B cell (primary cell): Measurements from ENCODE around the gene RPS5. TPM values are rescaled to one million over a fixed set of nuclear protein-coding genes. Genes with fewer than 3 reads are reported as not detected.

Experiments used
- ATAC-seq: fragments of 200-7000 bp; cut with Tn5 transposase; one replicate; pipeline ENCODE4 v1.10.0; 2021; ENCODE audit warnings: low read depth, mild to moderate bottlenecking, moderate number of reproducible peaks, moderate library complexity
- CTCF ChIA-PET: fragments of 350-600 bp; sonication (Branson Sonifier 250); formaldehyde crosslinking; loops from one replicate; lab custom pipeline; 2021; ENCODE audit warnings: antibody characterized with exemption, inconsistent platforms; lab: Charles Lee
- POLR2A ChIA-PET: fragments of 350-600 bp; sonication (Branson Sonifier 250); formaldehyde crosslinking; loops from one replicate; lab custom pipeline; 2021; ENCODE audit warnings: antibody characterized with exemption; lab: Charles Lee
- DNase-seq: peaks from one replicate; pipeline ENCODE4 v3.0.0; 2013
- H2AFZ ChIP-seq: 2 replicates; pipeline ENCODE4 v1.6.1; 2012; ENCODE audit warnings: mild to moderate bottlenecking, low read depth, low read length; ENCODE audit not compliant: insufficient read depth, poor library complexity, severe bottlenecking
- H3K27ac ChIP-seq, 2 donors: 1 replicate in 1 of 2; 2 replicates in 1 of 2; pipeline ENCODE4 v1.5.1; 2012 to 2013; ENCODE audit warnings: low read length in 2 of 2, mild to moderate bottlenecking in 2 of 2, moderate library complexity in 1 of 2
- H3K27me3 ChIP-seq, 4 experiments: fragments of 200-600 bp in 1 of 4; sonication (generic) in 1 of 4; replicated peaks in 1 of 4; 1 replicate in 2 of 4; 2 replicates in 2 of 4; pipeline versions ENCODE4 v1.6.1 to v1.7.0; 2013 to 2016; ENCODE audit warnings: low read length in 3 of 4, mild to moderate bottlenecking in 2 of 4, mixed read lengths in 1 of 4, moderate library complexity in 1 of 4; ENCODE audit not compliant: insufficient read depth in 4 of 4, control insufficient read depth in 3 of 4; ENCODE audit errors: control extremely low read depth in 1 of 4
- H3K36me3 ChIP-seq, 2 experiments: replicated peaks in 1 of 2; 1 replicate in 1 of 2; 2 replicates in 1 of 2; pipeline versions ENCODE4 v1.6.1 to v1.7.1; 2013; ENCODE audit warnings: low read length in 1 of 2; ENCODE audit not compliant: insufficient read depth in 2 of 2, control insufficient read depth in 1 of 2; ENCODE audit errors: control extremely low read depth in 1 of 2, extremely low read depth in 1 of 2
- H3K4me1 ChIP-seq, 2 donors: fragments of 200-600 bp in 1 of 2; sonication (generic) in 1 of 2; 1 replicate in 1 of 2; 2 replicates in 1 of 2; pipeline versions ENCODE4 v1.5.1 to v1.6.1; 2013 to 2017; ENCODE audit warnings: low read length in 2 of 2; ENCODE audit not compliant: control insufficient read depth in 2 of 2, insufficient read depth in 2 of 2
- H3K4me2 ChIP-seq: replicated peaks from 2 replicates; pipeline ENCODE3; 2012; ENCODE audit warnings: mild to moderate bottlenecking, low read depth, low read length; ENCODE audit not compliant: poor library complexity, severe bottlenecking
- H3K4me3 ChIP-seq, 5 experiments: fragments of 200-600 bp in 1 of 5; sonication (generic) in 1 of 5; 1 replicate in 3 of 5; 2 replicates in 2 of 5; pipeline versions ENCODE4 v1.5.1 to v1.7.0; 2011 to 2016; ENCODE audit warnings: low read length in 4 of 5, mild to moderate bottlenecking in 4 of 5, low read depth in 2 of 5, control low read depth in 1 of 5, moderate library complexity in 1 of 5; ENCODE audit not compliant: insufficient read depth in 1 of 5; ENCODE audit errors: control extremely low read depth in 1 of 5, extremely low read depth in 1 of 5
- H3K79me2 ChIP-seq: fragments of 200-600 bp; sonication (generic); one replicate; pipeline ENCODE4 v1.6.0; 2016; ENCODE audit warnings: low read length; ENCODE audit not compliant: control insufficient read depth, insufficient read depth
- H3K9ac ChIP-seq: fragments of 200-600 bp; sonication (generic); 2 replicates; pipeline ENCODE4 v1.6.1; 2017; ENCODE audit warnings: mild to moderate bottlenecking, low read length, moderate library complexity
- H3K9me3 ChIP-seq, 3 donors: one replicate each; pipeline versions ENCODE4 v1.6.1 to v1.7.1; 2013; ENCODE audit warnings: low read length in 2 of 3; ENCODE audit not compliant: control insufficient read depth in 2 of 3, insufficient read depth in 1 of 3; ENCODE audit errors: control extremely low read depth in 1 of 3
- H4K20me1 ChIP-seq: 2 replicates; pipeline ENCODE4 v1.6.0; 2012; ENCODE audit warnings: mild to moderate bottlenecking, low read length; ENCODE audit not compliant: insufficient read depth, control insufficient read depth, poor library complexity, severe bottlenecking
- H3K27ac Mint-ChIP-seq: one replicate; pipeline ENCODE4 v1.8.0; 2021; ENCODE audit warnings: mixed read lengths
- H3K27me3 Mint-ChIP-seq: one replicate; pipeline ENCODE4 v1.8.0; 2021; ENCODE audit warnings: mixed read lengths
- H3K4me1 Mint-ChIP-seq: one replicate; pipeline ENCODE4 v1.8.0; 2021; ENCODE audit warnings: mixed read lengths
- H3K4me3 Mint-ChIP-seq: one replicate; pipeline ENCODE4 v1.8.0; 2021; ENCODE audit warnings: mixed read lengths
- H3K9me3 Mint-ChIP-seq: one replicate; pipeline ENCODE4 v1.8.0; 2022; ENCODE audit warnings: mixed read lengths; ENCODE audit not compliant: insufficient read depth
- CTCF ChIP-seq: fragments of 200-600 bp; IDR thresholded peaks from one replicate; pipeline ENCODE4 v1.8.0; 2022; ENCODE audit warnings: antibody characterized with exemption, mild to moderate bottlenecking
- EZH2 ChIP-seq: IDR thresholded peaks from 2 replicates; pipeline ENCODE4 v1.6.1; 2012; ENCODE audit warnings: borderline replicate concordance, low read depth, mild to moderate bottlenecking, moderate library complexity, low read length; ENCODE audit not compliant: insufficient read depth, poor library complexity, severe bottlenecking
- WGBS: methylation state at CpG from one replicate; pipeline ENCODE4 v1.1.5; 2013; ENCODE audit warnings: missing lambda C conversion rate; ENCODE audit not compliant: insufficient coverage; 5-methylcytosine and 5-hydroxymethylcytosine counted together
- intact Hi-C: fragments of 100-400 bp; cut with micrococcal nuclease; formaldehyde crosslinking; loops from one replicate; pipeline ENCODE4 v1.10.0; 2022
- polyA plus RNA-seq: library from polyadenylated mRNA; depleted of rRNA; stranded (reverse); fragments of >200 nt; gene quantifications from 2 replicates; pipeline ENCODE4 v1.2.3, GENCODE V29; 2012
- total RNA-seq, 2 donors: library from RNA; stranded (reverse); fragments of 120-200 nt in 1 of 2; gene quantifications; 1 replicate in 1 of 2; 2 replicates in 1 of 2; pipeline versions ENCODE4 v1.2.3 to v1.2.4, GENCODE V29; 2013 to 2022

RPS5 gene
- total and polyA plus RNA-seq, 2 donors (not counting 1 experiment from before 2014, with no cell fraction given) = 1,311 to 4,330 TPM

GRCh38 chr19:58351990-58352755 is 34.9 kb upstream of the RPS5 start:
- DNase-seq (no peak), ATAC-seq (no peak)
- Mint-ChIP-seq H3K27me3 (no peaks in the 10 kb centered on the region), H3K4me3 (no peak overlapping the region), H3K4me1 (peaks cover 36% of the 10 kb centered on the region), H3K9me3 (no peaks in the 10 kb centered on the region), H3K27ac (no peak overlapping the region)
- H3K9me3 ChIP-seq = peaks cover 0 to 13% (median 0%) of the 10 kb centered on the region in 3 donors
- H3K4me3 ChIP-seq = no peak overlapping the region
- no peak overlapping the region for H3K27ac ChIP-seq
- no peak overlapping the region for H2AFZ ChIP-seq
- ChIA-PET POLR2A (no interaction called here), CTCF (no interaction called here)
- H3K79me2 ChIP-seq = peaks cover 11% of the 10 kb centered on the region
- peaks cover 22 to 35% of the 10 kb centered on the region in 2 donors for H3K4me1 ChIP-seq
- intact Hi-C loops = no loop called here
- no peaks in the 10 kb centered on the region for H3K36me3 ChIP-seq
- WGBS = 96% methylated on average over 16 of the region's 23 CpGs
- no peak overlapping the region for H3K4me2 ChIP-seq
- peaks cover 6% of the 10 kb centered on the region for H4K20me1 ChIP-seq
- peaks cover 0 to 5% (median 0%) of the 10 kb centered on the region in 4 experiments for H3K27me3 ChIP-seq
- no peak for TF ChIP-seq CTCF
- no peak for TF ChIP-seq EZH2
- H3K9ac ChIP-seq = no peak overlapping the region
